ENCODE data around the gene MAGEE1.

The MAGEE1 gene

DNA sequence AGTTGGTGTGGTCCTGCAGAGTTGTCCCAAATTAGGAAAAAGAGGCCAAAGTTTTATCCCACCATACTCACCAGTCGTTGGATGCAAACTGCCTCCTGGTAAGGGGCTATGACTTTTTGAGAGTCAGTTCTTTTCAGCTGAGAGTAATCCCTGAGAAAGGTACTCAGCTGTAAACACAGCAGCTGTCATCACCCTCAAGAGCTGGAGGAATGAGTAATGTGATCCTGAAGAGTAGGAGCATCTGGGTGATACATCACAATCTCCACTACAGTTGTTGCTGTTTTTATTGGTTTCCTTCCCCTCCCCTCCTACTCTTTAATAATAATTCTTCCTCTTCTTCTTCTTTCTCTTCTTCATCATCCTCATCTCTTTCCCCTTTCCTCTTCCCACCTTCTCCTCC is 5.7 kb downstream of the MAGEE1 start:
- no peak overlapping the region for H3K4me3 ChIP-seq (ENCODE audit: control insufficient read depth, low read depth, low read length)
- TF ChIP-seq, protein P1, sequence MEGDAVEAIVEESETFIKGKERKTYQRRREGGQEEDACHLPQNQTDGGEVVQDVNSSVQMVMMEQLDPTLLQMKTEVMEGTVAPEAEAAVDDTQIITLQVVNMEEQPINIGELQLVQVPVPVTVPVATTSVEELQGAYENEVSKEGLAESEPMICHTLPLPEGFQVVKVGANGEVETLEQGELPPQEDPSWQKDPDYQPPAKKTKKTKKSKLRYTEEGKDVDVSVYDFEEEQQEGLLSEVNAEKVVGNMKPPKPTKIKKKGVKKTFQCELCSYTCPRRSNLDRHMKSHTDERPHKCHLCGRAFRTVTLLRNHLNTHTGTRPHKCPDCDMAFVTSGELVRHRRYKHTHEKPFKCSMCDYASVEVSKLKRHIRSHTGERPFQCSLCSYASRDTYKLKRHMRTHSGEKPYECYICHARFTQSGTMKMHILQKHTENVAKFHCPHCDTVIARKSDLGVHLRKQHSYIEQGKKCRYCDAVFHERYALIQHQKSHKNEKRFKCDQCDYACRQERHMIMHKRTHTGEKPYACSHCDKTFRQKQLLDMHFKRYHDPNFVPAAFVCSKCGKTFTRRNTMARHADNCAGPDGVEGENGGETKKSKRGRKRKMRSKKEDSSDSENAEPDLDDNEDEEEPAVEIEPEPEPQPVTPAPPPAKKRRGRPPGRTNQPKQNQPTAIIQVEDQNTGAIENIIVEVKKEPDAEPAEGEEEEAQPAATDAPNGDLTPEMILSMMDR (IDR thresholded peaks at IDR 0.05; ENCODE audit: control insufficient read depth, insufficient read depth, low read depth, low read length, missing control alignments) = no peak
- no peak for DNase-seq (ENCODE audit: low read depth)

DNA sequence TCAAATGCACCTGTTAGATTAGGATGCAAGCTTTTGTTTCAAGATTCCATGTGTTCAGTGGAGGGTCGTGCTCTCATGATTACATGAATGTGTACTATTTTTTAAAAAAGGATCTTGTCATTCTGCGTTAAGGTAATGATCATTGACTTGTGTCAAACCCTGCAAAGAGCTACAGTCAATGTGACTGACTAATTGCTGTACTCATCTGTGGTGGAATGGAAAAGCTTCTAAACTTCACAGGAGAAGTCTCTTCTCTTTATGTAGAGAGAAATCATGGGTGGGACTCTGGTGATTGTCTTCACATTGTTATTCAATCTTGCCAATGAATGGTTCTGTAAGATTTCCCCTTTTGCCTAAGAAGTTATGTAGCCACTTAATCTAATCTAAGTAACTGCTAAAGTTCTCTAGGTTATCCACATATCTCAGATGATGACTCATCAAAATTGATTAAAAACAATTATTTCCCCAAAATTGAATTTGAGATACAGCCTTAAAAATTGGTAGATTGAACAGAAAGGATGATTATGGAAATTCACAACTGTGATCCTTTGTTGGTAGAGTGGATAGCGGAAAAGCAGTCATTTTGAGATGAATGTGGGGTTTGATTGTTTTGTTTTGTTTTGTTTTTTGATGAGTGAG is 6.7 kb downstream of the MAGEE1 start:
- H3K4me3 ChIP-seq (ENCODE audit: control insufficient read depth, low read depth, low read length) = no peak overlapping the region
- TF ChIP-seq, protein P1 (IDR thresholded peaks at IDR 0.05; ENCODE audit: control insufficient read depth, insufficient read depth, low read depth, low read length, missing control alignments) = no peak
- DNase-seq (ENCODE audit: low read depth) = no peak

DNA sequence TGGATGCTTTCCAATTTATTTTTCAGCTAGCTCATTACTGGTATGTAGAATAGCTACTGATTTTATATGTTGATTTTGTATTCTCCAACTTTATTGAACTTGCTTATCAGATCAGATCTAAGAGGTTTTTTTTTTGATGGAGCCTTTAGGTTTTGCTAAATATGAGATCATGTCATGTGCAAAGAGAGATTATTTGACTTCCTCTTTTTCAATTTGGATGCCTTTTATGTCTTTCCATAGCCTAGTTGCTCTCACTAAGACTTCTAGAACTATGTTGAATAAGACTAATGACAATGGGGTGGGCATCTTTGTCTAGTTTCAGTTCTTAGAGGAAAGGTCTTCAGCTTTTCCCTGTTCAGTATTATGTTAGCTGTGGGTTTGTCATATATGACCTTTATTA is 11.7 kb downstream of the MAGEE1 start:
- H3K4me3 ChIP-seq (ENCODE audit: control insufficient read depth, low read depth, low read length) = no peak overlapping the region
- TF ChIP-seq, protein P1 (IDR thresholded peaks at IDR 0.05; ENCODE audit: control insufficient read depth, insufficient read depth, low read depth, low read length, missing control alignments) = no peak
- DNase-seq (ENCODE audit: low read depth) = no peak

DNA sequence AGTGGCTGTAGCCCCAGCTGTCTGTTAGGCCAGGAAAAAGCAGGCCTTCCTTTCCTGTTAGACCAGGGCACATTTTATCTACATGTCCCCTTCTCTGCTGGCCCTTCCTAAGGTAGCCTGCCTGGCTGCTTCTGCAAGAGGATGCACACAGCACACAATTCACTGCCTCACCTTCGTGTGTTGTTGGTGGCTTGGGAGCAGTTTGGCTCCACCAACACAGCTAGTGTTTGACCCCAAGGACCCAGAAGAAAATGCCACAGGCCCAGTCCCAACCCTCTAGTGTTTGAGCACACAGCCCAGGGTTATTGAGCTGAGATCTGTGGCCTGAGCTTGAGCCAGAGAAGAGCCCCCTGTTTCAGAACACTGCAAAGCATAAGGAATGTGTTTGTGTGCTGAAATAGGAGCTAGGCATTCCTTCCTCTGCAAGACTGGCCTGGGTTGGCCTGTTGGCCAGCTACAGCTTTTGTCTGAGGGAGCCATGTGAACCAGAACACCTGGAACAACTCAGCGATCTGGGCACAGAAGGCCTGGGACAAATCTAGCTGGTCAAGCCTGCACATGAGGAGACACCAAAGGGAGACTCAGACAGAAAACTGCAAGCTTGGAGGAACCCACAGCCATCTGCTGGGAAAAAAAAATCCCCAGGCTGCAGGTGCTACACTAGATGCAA is 26.4 kb downstream of the MAGEE1 start:
- TF ChIP-seq, protein P1 (IDR thresholded peaks at IDR 0.05; ENCODE audit: control insufficient read depth, insufficient read depth, low read depth, low read length, missing control alignments) = no peak
- no peak for DNase-seq (ENCODE audit: low read depth)
- no peak overlapping the region for H3K4me3 ChIP-seq (ENCODE audit: control insufficient read depth, low read depth, low read length)

- TF ChIP-seq, protein P1 (IDR thresholded peaks at IDR 0.05; ENCODE audit: control insufficient read depth, insufficient read depth, low read depth, low read length, missing control alignments) = peak; percentile 64
- no peak overlapping the region for H3K4me3 ChIP-seq (ENCODE audit: control insufficient read depth, low read depth, low read length)
- DNase-seq (ENCODE audit: low read depth) = no peak
Measured at GRCh38 chrX:76454456-76454927, 27.0 kb downstream of the MAGEE1 start.

GRCh38 chrX:76477353-76477752 is 49.8 kb downstream of the MAGEE1 start:
- no peak overlapping the region for H3K4me3 ChIP-seq (ENCODE audit: control insufficient read depth, low read depth, low read length)
- TF ChIP-seq, protein P1 (IDR thresholded peaks at IDR 0.05; ENCODE audit: control insufficient read depth, insufficient read depth, low read depth, low read length, missing control alignments) = no peak
- no peak for DNase-seq (ENCODE audit: low read depth)
